K562 (cell line): ENCODE data around the gene CAPN12. TPM values are rescaled to one million over a fixed set of nuclear protein-coding genes. Genes with fewer than 3 reads are reported as not detected.

ENCODE experiments used
- CCNT2 ChIP-seq: IDR thresholded peaks from 2 replicates; pipeline ENCODE4 v1.6.1; 2011; ENCODE audit warnings: borderline replicate concordance, low read depth, mild to moderate bottlenecking, moderate library complexity, mixed read lengths, low read length; ENCODE audit not compliant: insufficient read length; ENCODE audit errors: extremely low read depth
- ESRRB ChIP-seq: fragments of 250-450 bp; sonication (Bioruptor Pico); IDR thresholded peaks from 2 replicates; pipeline ENCODE4 v1.5.0; 2020; ENCODE audit warnings: mild to moderate bottlenecking, moderate library complexity, borderline replicate concordance
- HDAC6 ChIP-seq: IDR thresholded peaks from 2 replicates; pipeline ENCODE4 v1.6.1; 2012; ENCODE audit warnings: low read depth, mild to moderate bottlenecking, control low read depth, inconsistent platforms, low read length, moderate library complexity
- MAFG ChIP-seq: fragments of 450-650 bp; conservative IDR thresholded peaks from 2 replicates; pipeline ENCODE4 v1.6.1; 2016; ENCODE audit warnings: missing genetic modification characterization, missing compliant biosample characterization
- MCM3 ChIP-seq: fragments of 450-650 bp; IDR thresholded peaks from 2 replicates; pipeline ENCODE4 v1.6.1; 2016
- NR1H2 ChIP-seq: sonication (generic); formaldehyde crosslinking; IDR thresholded peaks from 2 replicates; pipeline ENCODE4 v1.4.0; 2020; ENCODE audit warnings: mild to moderate bottlenecking, missing genetic modification reagents
- POLR2AphosphoS2 ChIP-seq: IDR thresholded peaks from 2 replicates; pipeline ENCODE4 v1.6.1; 2012; ENCODE audit warnings: low read length, improper control_type of control experiment
- POLR2AphosphoS5 ChIP-seq: IDR thresholded peaks from 2 replicates; pipeline ENCODE4 v1.6.1; 2011; ENCODE audit warnings: mild to moderate bottlenecking, low read depth, low read length, moderate library complexity; ENCODE audit not compliant: control insufficient read depth, insufficient read depth
- PTBP1 ChIP-seq: fragments of 200-400 bp; formaldehyde crosslinking; IDR thresholded peaks from 2 replicates; pipeline ENCODE4 v1.6.1; 2017; ENCODE audit warnings: low read depth, low read length
- RAD21 ChIP-seq, 2 experiments: fragments of 250-450 bp in 1 of 2; fragments of 450-650 bp in 1 of 2; sonication (Bioruptor Pico) in 1 of 2; formaldehyde crosslinking in 1 of 2; IDR thresholded peaks in 1 of 2; conservative IDR thresholded peaks in 1 of 2; 2 replicates each; pipeline versions ENCODE4 v1.4.0 to v1.8.0; 2020 to 2022; ENCODE audit warnings: mild to moderate bottlenecking in 2 of 2, moderate library complexity in 1 of 2
- SETDB1 ChIP-seq: IDR thresholded peaks from one replicate; pipeline ENCODE4 v1.6.1; 2012; ENCODE audit warnings: low read length, control low read depth, inconsistent platforms
- ZNF76 ChIP-seq: fragments of 250-450 bp; sonication (Bioruptor Pico); IDR thresholded peaks from 2 replicates; pipeline ENCODE4 v1.4.0; 2020; ENCODE audit warnings: mild to moderate bottlenecking, moderate library complexity, borderline replicate concordance
- polyA plus RNA-seq, 8 experiments: library from polyadenylated mRNA; depleted of rRNA in 4 of 8; stranded (reverse) in 5 of 8; unstranded in 3 of 8; fragments of >200 nt; fragmentation: Nextera tagmentation in 2 of 8; fragmentation: Illumina TruSeq in 1 of 8; extraction: Ambion mirVana in 2 of 8; extraction: Trizol in 1 of 8; gene quantifications; 2 replicates each; pipeline versions ENCODE4 v1.2.1 to v1.2.3, GENCODE V29; 2011 to 2014; ENCODE audit warnings: inconsistent platforms in 1 of 8, missing spikeins in 1 of 8
- total RNA-seq, 7 experiments: library from RNA; depleted of rRNA in 6 of 7; stranded (reverse); fragments of >200 nt in 6 of 7; fragmentation: Illumina TruSeq in 2 of 7; extraction: Trizol in 2 of 7; gene quantifications; 2 replicates each; pipeline versions ENCODE4 v1.2.1 to v1.2.3, GENCODE V29; 2011 to 2021; ENCODE audit warnings: low replicate concordance in 1 of 7
- TF ChIP-seq, protein P1 (sequence below): fragments of 200-800 bp; sonication (Bioruptor generic); IDR thresholded peaks from 2 replicates; pipeline ENCODE4 v1.6.1; 2017; ENCODE audit warnings: missing genetic modification characterization, missing compliant biosample characterization
- TF ChIP-seq, protein P2 (sequence below): sonication (generic); IDR thresholded peaks from 2 replicates; pipeline ENCODE4 v1.6.1; 2016
- TF ChIP-seq, protein P3 (sequence below): fragments of 250-450 bp; sonication (Bioruptor Pico); IDR thresholded peaks from 2 replicates; pipeline ENCODE4 v1.9.0; 2021; ENCODE audit warnings: mild to moderate bottlenecking
- TF ChIP-seq, protein P4 (sequence below): sonication (generic); formaldehyde crosslinking; IDR thresholded peaks from 2 replicates; pipeline ENCODE4 v1.8.1; 2022; ENCODE audit warnings: missing genetic modification reagents
- TF ChIP-seq, protein P5 (sequence below): IDR thresholded peaks from 2 replicates; pipeline ENCODE4 v1.6.1; 2011; ENCODE audit warnings: borderline replicate concordance, low read depth, mild to moderate bottlenecking, moderate library complexity, low read length; ENCODE audit not compliant: insufficient read depth, poor library complexity, severe bottlenecking

CAPN12 gene
- total and polyA plus RNA-seq, 9 of the 15 experiments (the other 6 are each of a cell fraction or from before 2014, with no cell fraction given), result 0.83 to 7.0 (median 1.6) TPM

DNA sequence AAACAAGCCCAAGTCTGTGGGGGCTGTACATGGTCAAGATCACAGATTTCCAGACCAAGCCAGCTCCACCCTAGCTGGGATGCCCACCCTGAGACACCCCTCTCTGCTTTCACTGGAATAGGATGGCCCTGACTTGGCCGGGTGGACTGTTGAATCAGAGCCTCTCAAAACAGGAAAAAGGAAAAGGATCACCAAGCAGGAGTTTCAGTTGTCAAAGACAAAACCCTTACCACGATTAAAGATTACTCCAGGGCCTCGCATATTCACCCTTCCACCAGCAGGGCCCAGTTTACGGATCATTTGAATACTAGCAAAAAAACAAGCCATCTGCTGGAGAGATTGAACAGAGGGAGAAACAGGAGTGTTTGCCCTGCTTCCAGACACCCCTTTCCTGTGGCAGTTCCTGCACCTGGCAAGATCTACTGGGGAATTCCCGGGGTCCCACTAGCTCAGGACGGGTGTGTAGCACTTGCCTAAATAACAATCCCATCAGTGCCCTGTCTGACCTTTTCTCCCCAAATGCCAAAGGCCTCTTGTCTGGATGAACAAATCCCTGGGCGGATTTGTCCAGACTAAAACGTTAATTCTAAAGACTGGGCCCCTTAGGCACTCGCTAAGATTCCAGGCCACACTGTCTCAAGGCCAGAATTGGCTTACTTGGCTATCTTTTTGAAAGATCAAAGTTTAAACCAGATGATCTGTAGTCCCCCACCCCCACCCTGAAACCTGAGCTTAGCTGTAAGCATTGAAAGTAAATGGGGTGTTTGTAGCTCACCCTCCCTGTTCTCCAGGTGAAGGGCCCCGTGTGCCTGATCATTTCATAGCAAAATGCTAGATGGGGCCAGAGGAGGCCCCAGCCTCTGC lies 58.4 kb downstream of the CAPN12 start (continued):
- TF ChIP-seq RAD21 (CRISPR knock-in tag; conservative IDR thresholded peaks at IDR 0.05 in 1 of 2, IDR thresholded peaks at IDR 0.05 in 1 of 2) (0 out of 4 replicates have a peak, but pooled peaks of 1 of the 2 experiments have one; percentile 10), ESRRB (CRISPR knock-in tag) (no peak), POLR2AphosphoS2 (no peak), ZNF76 (CRISPR knock-in tag) (no peak), CCNT2 (no peak), MCM3 (no peak), MAFG (tag) (no peak), PTBP1 (no peak), HDAC6 (no peak), POLR2AphosphoS5 (no peak), NR1H2 (CRISPR knock-in tag) (no peak), SETDB1 (no peak)
- TF ChIP-seq, protein P1, sequence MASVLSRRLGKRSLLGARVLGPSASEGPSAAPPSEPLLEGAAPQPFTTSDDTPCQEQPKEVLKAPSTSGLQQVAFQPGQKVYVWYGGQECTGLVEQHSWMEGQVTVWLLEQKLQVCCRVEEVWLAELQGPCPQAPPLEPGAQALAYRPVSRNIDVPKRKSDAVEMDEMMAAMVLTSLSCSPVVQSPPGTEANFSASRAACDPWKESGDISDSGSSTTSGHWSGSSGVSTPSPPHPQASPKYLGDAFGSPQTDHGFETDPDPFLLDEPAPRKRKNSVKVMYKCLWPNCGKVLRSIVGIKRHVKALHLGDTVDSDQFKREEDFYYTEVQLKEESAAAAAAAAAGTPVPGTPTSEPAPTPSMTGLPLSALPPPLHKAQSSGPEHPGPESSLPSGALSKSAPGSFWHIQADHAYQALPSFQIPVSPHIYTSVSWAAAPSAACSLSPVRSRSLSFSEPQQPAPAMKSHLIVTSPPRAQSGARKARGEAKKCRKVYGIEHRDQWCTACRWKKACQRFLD (CRISPR knock-in tag), result no peak
- TF ChIP-seq, protein P2, sequence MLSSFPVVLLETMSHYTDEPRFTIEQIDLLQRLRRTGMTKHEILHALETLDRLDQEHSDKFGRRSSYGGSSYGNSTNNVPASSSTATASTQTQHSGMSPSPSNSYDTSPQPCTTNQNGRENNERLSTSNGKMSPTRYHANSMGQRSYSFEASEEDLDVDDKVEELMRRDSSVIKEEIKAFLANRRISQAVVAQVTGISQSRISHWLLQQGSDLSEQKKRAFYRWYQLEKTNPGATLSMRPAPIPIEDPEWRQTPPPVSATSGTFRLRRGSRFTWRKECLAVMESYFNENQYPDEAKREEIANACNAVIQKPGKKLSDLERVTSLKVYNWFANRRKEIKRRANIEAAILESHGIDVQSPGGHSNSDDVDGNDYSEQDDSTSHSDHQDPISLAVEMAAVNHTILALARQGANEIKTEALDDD, result peak; percentile 91
- TF ChIP-seq, protein P3, sequence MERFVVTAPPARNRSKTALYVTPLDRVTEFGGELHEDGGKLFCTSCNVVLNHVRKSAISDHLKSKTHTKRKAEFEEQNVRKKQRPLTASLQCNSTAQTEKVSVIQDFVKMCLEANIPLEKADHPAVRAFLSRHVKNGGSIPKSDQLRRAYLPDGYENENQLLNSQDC (CRISPR knock-in tag), result no peak
- TF ChIP-seq, protein P4, sequence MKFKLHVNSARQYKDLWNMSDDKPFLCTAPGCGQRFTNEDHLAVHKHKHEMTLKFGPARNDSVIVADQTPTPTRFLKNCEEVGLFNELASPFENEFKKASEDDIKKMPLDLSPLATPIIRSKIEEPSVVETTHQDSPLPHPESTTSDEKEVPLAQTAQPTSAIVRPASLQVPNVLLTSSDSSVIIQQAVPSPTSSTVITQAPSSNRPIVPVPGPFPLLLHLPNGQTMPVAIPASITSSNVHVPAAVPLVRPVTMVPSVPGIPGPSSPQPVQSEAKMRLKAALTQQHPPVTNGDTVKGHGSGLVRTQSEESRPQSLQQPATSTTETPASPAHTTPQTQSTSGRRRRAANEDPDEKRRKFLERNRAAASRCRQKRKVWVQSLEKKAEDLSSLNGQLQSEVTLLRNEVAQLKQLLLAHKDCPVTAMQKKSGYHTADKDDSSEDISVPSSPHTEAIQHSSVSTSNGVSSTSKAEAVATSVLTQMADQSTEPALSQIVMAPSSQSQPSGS (CRISPR knock-in tag), result no peak
- TF ChIP-seq, protein P5, sequence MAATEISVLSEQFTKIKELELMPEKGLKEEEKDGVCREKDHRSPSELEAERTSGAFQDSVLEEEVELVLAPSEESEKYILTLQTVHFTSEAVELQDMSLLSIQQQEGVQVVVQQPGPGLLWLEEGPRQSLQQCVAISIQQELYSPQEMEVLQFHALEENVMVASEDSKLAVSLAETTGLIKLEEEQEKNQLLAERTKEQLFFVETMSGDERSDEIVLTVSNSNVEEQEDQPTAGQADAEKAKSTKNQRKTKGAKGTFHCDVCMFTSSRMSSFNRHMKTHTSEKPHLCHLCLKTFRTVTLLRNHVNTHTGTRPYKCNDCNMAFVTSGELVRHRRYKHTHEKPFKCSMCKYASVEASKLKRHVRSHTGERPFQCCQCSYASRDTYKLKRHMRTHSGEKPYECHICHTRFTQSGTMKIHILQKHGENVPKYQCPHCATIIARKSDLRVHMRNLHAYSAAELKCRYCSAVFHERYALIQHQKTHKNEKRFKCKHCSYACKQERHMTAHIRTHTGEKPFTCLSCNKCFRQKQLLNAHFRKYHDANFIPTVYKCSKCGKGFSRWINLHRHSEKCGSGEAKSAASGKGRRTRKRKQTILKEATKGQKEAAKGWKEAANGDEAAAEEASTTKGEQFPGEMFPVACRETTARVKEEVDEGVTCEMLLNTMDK, result no peak
